GM18870 (cell line): ENCODE measurements around the gene KCNG2.

ENCODE experiments used
- ATAC-seq: cut with Tn5 transposase; IDR thresholded peaks from one replicate; pipeline ENCODE4 v1.9.1; 2021; ENCODE audit warnings: moderate library complexity; ENCODE audit not compliant: unreplicated experiment

Gene KCNG2

DNA sequence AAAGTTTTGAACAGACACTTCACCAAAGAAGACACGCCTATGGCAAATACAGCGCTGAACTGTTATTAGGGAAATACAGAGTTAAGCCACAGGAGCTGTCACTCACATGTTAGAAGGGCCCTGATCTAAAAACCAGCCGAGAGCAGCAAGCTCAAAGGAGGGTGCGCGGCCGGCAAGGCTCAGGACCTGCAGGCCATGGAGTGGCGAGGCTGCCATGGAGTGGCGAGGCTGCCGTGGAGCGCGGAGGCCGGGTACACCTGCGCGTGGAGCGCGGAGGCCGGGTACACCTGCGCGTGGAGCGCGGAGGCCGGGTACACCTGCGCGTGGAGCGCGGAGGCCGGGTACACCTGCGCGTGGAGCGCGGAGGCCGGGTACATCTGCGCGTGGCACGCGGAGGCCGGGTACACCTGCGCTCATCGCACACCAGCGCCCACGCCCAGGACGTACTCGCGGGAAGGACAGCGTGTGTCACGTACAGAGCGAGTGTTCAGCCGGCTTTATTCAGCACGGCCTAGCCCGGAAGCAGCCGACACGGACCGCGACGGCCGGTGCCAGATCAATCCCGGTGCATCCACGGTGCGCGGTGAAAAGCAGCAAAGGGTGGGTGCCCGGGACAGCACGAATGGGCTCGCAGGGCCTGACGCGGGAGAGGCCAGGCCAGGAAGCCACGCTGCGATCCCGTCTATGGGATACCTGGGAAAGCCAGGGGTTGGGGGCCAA, 84.9 kb downstream of the KCNG2 start:
- no peak for ATAC-seq

DNA sequence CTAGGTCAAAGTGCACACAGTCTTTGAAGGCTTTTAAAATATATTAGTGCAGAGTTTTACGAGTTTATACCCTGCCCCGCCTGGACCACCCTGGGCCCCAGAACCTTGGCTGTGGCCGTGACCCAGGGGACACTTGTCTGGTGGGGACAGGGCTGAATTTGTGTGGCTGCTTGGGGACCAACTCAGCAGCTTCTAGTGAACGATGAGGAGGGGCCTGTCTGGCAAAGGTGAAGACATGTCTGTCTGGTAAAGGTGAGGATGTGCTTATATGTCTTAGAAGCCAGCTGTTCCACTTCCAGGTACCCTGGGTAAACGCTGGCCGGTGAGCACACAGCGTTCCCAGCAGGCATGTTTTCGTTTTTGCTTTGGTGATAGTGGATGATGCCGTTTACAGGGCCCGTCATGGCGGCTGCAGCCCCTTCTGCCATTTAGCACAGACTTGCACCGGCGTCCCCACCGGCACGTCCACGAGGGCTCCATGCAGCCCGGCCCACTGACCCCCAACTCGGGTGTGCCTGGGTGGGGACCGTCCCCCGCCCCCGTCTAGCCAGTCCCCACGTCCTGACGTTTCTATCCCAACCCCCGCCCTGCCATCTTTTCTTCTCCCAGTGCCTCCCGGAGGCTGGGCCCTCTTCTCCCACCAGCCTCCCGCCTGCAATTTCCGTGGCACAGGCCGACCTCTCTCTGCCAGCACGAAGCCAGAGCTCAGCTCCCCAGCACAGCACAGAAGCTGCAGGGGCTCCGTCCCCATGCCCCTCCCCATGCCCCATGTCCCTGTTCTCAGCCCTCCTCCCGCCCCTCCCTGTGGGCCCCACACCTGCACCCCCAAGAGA, 85.9 kb downstream of the KCNG2 start:
- no peak for ATAC-seq

DNA sequence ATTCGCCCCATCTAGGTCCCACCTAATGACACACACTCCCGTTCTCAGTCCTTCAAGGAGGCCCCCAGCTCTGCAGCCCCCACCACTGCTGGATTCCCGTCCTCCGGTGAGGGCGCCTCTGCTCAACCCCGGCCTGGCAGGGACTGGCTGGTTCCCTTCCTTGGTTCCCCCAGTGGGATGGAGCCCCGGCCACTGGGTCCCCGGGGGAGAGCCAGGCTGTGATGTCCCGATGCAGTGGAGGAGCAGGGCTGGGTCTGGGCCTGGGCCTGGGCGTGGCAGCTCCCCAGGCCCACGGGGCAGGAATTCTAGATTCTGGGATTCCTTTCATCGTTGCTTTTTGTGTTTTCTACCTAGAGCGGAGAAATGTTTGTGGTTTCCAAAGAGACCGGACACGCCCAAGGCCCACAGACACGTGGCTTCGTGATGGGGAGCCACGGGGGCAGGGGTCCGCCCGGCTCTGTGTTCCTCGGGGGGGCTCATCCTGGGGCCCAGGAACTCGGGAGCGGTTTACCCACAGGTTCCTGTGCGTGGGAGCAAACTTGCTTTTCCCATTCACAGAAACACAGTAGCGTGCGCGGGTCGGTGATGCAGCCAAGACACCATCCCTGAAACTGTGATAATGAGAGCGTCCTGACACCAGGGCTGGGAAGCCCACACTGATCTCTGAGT, 86.7 kb downstream of the KCNG2 start:
- no peak for ATAC-seq

DNA sequence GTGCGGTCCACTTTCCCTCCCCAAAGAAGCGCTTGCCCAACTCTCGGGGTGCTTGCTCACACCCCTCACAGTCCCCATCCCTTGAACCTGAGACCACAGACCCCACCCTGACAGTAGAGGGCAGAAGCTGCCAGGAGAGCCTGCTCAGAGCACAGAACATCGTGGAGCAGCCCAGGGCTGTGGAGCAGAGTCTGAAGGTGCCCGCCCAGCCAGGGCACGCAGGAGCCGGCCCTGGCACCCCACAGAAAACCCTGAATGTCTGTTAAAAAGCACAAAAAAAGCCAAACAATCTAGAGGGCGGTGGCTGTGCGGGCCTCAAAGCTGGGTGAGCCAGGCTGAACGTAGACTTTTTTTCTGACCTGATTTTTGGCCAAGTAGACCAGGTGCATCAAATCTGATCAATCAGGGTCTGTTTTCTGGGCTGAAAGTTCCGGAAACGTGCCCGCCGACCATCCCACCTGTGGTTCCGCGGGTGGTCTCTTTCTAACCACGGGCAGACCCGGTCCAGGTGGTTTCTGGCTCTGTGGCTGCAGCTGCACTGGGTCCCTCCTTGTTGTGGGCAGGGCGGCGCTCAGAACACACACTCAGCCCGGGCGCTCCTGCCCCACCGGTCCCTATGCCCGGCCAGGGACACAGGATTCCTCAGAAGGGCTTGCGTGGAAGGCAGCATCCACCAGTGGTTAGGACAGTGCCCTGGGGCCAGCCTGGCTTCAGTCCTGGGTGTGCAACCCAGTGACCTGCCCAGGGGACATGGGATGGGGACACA, 87.4 kb downstream of the KCNG2 start:
- ATAC-seq = no peak

DNA sequence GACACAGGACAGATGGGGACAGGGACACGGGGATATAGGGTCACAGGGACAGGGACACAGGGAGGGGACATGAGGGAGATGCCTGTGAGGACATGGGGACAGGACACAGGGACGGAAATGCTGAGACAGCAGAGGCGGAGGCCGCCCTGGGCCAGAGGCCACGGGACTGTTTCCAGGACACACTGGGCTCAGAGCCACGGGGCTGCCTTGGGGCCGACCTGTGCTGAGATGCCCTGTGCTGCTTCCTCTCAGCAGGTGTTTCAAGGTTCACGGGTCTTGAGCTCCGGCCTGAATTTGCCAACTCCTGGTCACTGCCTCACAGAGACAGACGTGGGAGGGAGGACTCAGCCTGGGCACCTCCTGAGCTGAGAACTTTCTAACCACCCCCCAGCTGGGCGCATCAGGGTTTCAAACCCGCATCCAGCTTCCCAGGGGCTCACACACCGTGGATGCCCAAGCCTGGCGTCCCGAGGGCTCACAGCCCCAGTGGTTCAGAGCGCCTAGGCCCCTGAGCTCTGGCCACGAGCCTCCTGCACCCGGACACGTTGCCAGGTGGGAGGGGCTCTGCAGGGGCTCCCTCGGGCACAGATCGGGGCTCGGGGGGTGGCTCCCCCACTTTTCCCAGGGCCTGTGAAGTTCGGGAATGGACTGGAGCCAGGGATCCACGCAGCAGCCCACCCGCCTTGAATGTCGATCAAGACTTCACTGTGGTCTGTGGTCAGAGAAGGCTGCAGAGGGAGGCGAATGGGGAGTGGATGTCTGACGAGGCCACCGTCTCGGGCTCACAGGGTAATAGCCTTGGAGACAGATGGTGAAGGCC, 89.7 kb downstream of the KCNG2 start:
- ATAC-seq = no peak

DNA sequence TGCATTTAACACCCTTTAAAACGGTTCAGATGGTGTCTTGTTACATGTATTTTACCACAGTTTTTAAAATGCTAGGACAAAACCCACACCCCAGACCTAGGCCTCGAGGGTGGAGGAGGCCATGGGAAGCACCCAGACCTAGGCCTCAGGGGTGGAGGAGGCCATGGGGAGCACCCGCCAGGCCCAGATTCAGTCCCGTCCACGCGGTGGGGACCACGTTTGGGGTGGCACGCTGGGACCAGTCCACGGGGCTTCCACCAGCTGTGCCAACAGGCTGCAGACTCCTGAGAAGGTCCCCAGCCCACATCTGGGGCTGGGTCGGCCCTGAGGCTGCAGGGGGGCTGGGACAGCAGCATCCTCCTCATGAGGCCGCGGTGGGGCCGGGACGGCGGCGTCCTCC, 90.3 kb downstream of the KCNG2 start:
- no peak for ATAC-seq

DNA sequence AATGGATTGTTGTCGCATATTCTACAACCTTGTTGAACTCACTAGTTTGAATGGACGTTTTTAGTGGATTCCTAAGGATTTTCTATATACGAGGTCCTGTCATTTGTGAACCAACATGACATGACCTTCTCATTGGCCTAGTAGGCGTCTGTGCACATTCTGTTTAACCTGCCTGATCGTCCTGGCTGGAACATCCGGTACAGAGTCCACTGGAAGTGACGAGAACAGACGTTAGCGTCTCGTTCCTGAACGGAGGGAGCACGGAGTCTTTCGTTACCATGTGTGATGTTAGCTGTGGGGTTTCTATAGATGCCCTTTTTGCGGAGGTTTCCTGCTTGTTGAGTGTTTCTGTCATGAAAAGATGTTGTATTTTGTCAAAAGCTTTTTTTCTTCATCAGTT, 91.8 kb downstream of the KCNG2 start:
- no peak for ATAC-seq

DNA sequence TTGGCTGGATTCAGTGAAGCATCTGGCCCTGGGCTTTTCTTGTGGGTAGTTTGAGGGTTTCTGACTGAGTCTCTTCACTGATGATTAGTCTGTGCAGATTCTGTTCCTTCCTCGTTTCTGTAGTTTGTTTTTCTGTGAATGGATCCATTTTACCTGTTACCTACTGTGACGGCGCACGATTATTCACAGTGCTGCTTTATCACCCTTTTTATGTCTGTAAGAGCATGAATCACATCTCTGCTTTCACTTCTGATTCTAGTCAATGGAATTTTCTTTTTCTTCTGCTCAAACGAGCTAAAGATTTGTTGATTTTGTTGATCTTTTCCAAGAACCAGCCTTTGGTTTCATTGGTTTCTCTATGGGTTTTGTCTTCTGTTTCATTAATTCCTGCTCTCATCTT, 92.9 kb downstream of the KCNG2 start:
- no peak for ATAC-seq

DNA sequence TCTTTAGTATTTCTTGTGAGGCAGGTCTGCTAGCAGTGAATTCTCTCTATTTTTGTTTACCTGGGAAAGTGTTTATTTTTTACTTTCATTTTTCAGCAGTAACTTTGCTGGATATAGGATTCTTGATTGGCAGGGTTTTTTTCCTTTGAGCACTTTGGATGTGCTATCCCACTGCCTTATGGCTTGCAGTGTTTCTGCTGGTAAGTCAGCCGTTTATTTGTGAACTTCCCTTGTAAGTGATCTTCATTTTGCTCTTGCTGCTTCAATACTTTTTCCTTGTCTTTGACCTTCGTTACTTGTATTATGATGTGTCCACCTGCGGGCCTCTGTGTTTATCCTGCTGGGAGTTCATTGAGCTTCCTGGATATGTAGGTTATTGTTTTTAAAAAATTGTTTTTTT, 99.0 kb downstream of the KCNG2 start:
- no peak for ATAC-seq

DNA sequence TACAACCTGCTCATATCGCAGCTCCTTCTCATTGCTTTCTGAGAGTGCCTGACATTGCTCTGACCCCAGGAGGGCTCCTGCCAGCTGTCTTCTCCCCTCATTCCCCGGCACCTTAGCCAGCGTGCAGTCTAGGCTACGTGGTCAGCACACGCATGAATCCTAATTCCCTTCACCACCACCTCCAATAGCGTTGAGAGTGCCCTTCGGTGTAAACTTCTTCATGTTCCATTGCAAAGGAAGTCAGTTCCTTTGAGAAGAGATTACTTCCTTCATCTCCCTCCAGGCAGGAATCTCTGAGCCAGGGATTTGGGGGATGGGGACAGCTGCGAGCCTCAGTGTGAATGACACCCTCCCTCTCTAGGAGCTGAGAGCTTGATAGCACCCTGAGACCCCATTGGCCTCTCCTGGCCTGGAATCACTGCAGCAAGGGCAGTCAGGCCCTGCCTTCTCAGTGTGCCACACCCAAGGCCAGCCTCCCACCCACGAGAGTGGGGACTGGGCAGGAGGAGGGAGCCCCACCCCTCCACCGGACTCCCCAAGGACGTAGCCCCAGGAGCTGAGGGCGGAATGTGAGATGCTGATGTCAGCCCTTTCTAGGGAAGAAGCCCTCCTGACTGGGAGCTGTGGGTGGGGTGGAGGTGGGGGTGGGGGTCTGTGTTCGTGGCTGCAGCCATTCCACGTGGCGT, 100.3 kb downstream of the KCNG2 start:
- no peak for ATAC-seq

DNA sequence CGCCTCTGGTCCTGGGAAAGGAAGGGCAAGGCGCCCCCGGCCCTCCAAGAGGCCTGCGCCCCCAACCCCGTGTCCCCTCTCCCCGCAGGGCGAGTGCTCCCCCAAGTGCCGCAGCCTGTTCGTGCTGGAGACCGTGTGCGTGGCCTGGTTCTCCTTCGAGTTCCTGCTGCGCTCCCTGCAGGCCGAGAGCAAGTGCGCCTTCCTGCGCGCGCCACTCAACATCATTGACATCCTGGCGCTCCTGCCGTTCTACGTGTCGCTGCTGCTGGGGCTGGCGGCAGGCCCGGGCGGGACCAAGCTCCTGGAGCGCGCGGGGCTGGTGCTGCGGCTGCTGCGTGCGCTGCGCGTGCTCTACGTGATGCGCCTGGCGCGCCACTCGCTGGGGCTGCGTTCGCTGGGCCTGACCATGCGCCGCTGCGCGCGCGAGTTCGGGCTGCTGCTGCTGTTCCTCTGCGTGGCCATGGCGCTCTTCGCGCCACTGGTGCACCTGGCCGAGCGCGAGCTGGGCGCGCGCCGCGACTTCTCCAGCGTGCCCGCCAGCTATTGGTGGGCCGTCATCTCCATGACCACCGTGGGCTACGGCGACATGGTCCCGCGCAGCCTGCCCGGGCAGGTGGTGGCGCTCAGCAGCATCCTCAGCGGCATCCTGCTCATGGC, 101.3 kb downstream of the KCNG2 start:
- no peak for ATAC-seq

DNA sequence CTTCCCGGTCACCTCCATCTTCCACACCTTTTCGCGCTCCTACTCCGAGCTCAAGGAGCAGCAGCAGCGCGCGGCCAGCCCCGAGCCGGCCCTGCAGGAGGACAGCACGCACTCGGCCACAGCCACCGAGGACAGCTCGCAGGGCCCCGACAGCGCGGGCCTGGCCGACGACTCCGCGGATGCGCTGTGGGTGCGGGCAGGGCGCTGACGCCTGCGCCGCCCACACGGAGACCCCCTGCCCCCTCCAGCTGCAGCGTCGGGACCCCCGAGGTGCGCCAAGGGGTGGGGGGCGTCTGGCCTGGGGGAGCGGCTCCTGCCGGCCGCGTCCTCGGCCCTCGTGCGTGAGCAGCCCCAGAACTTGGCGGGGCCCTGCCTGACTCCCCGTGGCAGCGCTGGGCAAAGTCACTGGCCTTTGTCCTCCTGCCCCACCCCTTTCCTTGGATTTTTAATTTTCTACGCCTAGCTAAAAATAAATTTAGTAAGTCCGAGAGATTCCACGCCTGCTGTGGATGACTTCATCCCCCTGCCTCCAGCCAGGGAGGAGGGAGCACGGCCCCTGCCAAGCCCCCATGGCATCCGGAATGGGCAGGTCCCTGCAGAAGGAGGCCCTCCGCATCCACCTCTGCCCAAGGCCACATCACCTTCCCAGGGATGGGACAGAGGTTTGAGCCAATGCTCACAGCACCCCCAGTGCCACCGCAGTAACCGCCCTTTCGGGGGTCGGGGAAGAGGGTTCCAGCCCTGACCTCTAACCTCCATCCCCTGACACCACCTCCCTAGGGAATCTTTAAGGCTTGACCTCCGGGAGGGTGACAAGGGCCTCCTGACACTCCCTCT, 102.1 kb downstream of the KCNG2 start:
- no peak for ATAC-seq

DNA sequence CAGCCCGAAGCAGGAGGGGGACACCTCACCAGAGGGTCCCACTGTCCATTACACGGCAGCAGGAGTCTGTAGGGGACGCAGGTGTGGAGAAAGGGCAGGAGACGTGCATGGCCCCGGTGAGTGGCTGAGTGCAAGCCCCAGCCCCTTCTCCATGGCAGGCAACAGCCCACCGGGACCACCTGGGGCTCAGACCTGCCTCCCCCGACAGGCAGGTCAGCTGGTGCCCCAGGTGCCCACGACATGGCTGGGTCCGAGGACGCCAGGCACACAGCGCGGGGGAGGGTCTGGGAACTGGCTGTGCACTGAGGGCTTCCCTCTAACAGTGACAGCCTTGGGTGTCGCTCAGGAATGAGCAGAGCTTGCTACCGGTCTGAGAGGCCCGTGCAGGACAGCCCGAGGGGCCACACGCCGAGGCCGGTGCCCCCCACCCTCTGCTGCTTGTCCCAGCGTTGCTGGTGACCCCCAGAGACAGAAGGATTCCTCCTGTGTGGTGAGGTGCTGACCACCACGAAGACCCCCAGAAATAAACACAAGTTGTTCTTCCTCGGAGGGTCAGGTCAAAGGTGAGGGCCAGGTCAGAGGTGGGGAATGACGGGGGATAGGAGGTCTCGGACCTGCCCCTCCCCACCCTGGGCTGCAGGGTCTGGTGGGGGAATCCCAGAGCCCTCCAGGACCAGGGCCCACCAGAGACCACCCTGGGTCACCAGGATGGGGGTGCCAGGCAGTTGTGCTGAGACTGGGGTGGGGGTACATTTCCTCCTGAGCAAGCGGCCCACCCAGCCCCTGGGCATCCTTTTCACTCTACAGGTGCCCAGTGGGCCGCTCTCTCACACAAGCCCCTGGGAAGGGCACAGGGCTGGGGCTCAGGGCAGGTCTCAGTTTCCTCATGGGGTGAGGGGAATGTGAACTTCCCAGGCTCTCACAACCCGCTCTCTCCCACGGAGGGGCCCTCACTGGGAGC, 103.2 kb downstream of the KCNG2 start:
- no peak for ATAC-seq

DNA sequence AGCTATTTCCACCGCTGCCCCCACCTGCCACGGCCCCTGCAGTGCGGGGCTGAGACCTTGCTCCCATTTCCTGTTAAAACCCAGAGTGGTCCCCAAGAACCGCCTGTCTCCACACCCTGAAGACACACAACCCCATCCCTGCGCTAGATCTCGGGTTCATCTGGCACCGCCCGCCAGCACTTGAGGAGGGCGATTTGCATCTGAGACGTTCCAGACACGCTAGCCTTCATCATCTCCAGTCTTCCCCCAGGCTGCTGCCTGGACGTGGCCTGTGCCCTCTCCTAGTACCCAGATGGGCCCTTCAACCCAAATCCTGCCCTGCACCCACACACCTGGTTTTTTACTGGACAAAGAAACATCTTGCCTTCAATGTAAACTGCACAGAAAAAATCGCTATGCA, 103.9 kb downstream of the KCNG2 start:
- no peak for ATAC-seq

DNA sequence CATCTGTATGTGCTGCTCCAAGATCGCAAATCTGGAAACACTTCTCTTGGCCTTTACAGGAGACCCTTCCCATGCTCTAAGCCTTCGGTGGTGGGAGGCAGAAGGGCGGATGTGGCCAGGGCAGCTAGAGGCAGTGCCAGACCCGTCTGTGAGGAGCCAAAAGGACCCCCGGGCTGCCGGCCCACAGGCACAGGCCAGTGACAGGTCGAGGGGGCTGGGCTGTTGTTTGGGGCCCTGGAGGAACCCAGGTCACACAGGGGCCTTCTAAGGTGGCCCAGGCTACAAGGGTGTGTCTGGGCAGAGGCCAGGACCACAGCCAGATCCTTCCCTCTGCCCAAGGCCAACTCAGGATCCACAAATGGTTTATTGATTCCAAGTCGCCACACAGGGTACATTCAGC, 104.3 kb downstream of the KCNG2 start:
- no peak for ATAC-seq

DNA sequence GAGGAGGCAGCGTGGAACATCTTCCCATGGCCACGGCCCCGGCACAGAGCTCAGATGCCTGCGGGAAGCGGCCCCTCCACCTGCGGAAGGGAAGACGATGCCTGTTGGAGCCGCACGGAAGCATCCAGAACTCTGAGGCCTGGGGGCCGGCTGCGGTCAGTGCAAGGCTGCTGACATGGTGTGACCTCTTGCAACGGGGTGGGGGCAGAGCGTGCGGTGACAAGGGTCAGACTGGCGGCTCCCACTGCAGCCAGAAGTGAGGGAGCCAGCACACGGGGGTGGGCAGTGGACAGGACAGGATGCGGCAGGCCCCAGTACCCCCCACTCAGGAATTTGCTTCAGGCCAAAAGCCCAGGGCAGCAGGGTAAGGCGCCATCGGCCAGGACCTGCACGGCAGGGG, 104.9 kb downstream of the KCNG2 start:
- no peak for ATAC-seq

DNA sequence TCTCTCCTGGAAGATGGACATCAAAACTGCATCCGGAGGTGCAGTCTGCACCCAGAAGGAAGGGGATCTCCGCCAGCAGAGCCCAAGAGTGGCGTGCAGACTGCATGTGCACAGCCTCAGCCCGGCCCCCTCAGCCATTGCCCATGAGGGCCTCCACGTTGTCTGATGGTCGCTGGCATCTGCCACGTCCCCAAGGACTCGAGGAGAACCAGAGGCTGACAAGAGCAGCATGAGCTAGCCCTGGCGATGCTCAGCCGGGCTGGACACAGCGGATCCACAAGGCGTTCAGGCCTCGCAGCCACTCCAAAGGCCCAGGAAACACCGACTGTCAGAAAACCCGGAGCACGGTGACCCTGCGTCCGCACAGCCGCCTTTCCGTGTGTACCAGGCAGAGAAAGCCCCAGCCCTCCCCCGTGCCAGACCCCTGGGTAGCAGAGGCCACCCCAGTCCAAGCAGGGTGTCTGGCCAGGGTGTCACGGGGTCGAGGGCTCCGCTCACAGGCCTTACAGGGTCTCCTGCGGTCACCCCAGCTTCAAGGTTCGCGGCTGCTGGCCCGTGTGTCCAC, 105.4 kb downstream of the KCNG2 start:
- no peak for ATAC-seq
